Breast epithelium (tissue), 4 donors: ENCODE measurements around the gene NRDE2. TPM values are rescaled to one million over a fixed set of nuclear protein-coding genes. Genes with fewer than 3 reads are reported as not detected.

Source experiments
- DNase-seq, 2 donors: peaks; one replicate each; pipeline ENCODE4 v3.0.0-alpha.2; 2019; ENCODE audit warnings: low spot score in 2 of 2
- H3K27ac ChIP-seq, 2 donors: fragments of 200-600 bp; sonication (generic) in 1 of 2; one replicate each; pipeline ENCODE4 v1.5.1; 2016 to 2019; ENCODE audit warnings: mild to moderate bottlenecking in 1 of 2
- H3K27me3 ChIP-seq, 2 donors: fragments of 200-600 bp; sonication (generic) in 1 of 2; one replicate each; pipeline versions ENCODE4 v1.5.1 to v1.6.0; 2017 to 2019; ENCODE audit warnings: control low read depth in 1 of 2, mild to moderate bottlenecking in 1 of 2
- H3K36me3 ChIP-seq: fragments of 200-600 bp; one replicate; pipeline ENCODE4 v1.5.1; 2019
- H3K4me1 ChIP-seq, 2 donors: fragments of 200-600 bp; sonication (generic); one replicate each; pipeline ENCODE4 v1.5.1; 2016 to 2019; ENCODE audit warnings: control low read depth in 1 of 2
- H3K4me3 ChIP-seq, 3 donors: fragments of 200-600 bp; sonication (generic); 1 replicate in 2 of 3; 2 replicates in 1 of 3; pipeline ENCODE4 v1.5.1; 2016 to 2019; ENCODE audit warnings: mild to moderate bottlenecking in 3 of 3, moderate library complexity in 2 of 3
- H3K9me3 ChIP-seq, 2 donors: fragments of 200-600 bp; sonication (generic) in 1 of 2; one replicate each; pipeline ENCODE4 v1.5.1; 2016 to 2019; ENCODE audit warnings: control low read depth in 1 of 2
- CTCF ChIP-seq, 3 donors: fragments of 450-650 bp; IDR thresholded peaks; one replicate each; pipeline ENCODE4 v1.5.1; 2016 to 2017; ENCODE audit warnings: antibody characterized with exemption in 3 of 3, mild to moderate bottlenecking in 3 of 3, moderate library complexity in 3 of 3
- POLR2A ChIP-seq: fragments of 450-650 bp; IDR thresholded peaks from one replicate; pipeline ENCODE4 v1.6.1; 2016; ENCODE audit warnings: antibody characterized with exemption, mild to moderate bottlenecking, moderate library complexity
- POLR2AphosphoS5 ChIP-seq, 3 donors: sonication (generic); formaldehyde crosslinking; IDR thresholded peaks; one replicate each; pipeline ENCODE4 v1.6.1; 2017; ENCODE audit warnings: antibody characterized with exemption in 3 of 3
- intact Hi-C: fragments of 100-400 bp; cut with DNase I; formaldehyde crosslinking; loops from one replicate; pipeline ENCODE4 v1.15.1; 2023; ENCODE audit warnings: low total_unique reads
- total RNA-seq, 3 donors: library from RNA; depleted of rRNA; stranded (reverse); fragments of >200 nt; gene quantifications; one replicate each; pipeline ENCODE4 v1.1.0, GENCODE V29; 2016

Gene NRDE2
- total RNA-seq, 3 donors from 2014 or later, result 9.3 to 19.8 (median 19.7) TPM

- intact Hi-C loops, result no loop called here
- H3K36me3 ChIP-seq, result no peaks in the 10 kb centered on the region
- TF ChIP-seq POLR2A (no peak), CTCF (IDR thresholded peaks at IDR 0.05) (no peak), POLR2AphosphoS5 (IDR thresholded peaks at IDR 0.05) (no peak)
- no peaks in the 10 kb centered on the region for H3K27me3 ChIP-seq
- no peak for DNase-seq
- no peak overlapping the region for H3K27ac ChIP-seq
- H3K4me1 ChIP-seq, result peaks cover 0 to 4% of the 10 kb centered on the region in 2 donors
- no peak overlapping the region for H3K4me3 ChIP-seq
- no peaks in the 10 kb centered on the region for H3K9me3 ChIP-seq
These were observed 29.0 kb downstream of the NRDE2 start for GRCh38 chr14:90302529-90303303.

GRCh38 chr14:90301668-90302090 lies 30.1 kb downstream of the NRDE2 start:
- Histone ChIP-seq H3K27ac (peak overlapping the region in 1 of 2 donors; percentile 8), H3K4me3 (no peak overlapping the region), H3K27me3 (no peaks in the 10 kb centered on the region), H3K9me3 (no peaks in the 10 kb centered on the region), H3K4me1 (peaks cover 0 to 4% of the 10 kb centered on the region in 2 donors), H3K36me3 (no peaks in the 10 kb centered on the region)
- TF ChIP-seq CTCF (IDR thresholded peaks at IDR 0.05) (peak in 2 of 3 donors; percentile 43 to 58), POLR2AphosphoS5 (IDR thresholded peaks at IDR 0.05) (no peak)
- intact Hi-C loops, result no loop called here
- no peak for DNase-seq

GRCh38 chr14:90301122-90301521 lies 30.6 kb downstream of the NRDE2 start:
- Histone ChIP-seq H3K4me1 (peaks cover 0 to 4% of the 10 kb centered on the region in 2 donors), H3K36me3 (no peaks in the 10 kb centered on the region), H3K9me3 (no peaks in the 10 kb centered on the region), H3K27ac (peak overlapping the region in 1 of 2 donors; percentile 33), H3K4me3 (no peak overlapping the region), H3K27me3 (no peaks in the 10 kb centered on the region)
- TF ChIP-seq POLR2AphosphoS5 (IDR thresholded peaks at IDR 0.05), result no peak
- no peak for TF ChIP-seq CTCF (IDR thresholded peaks at IDR 0.05)
- TF ChIP-seq POLR2A, result no peak
- intact Hi-C loops, result no loop called here
- no peak for DNase-seq

- peaks cover 0 to 4% of the 10 kb centered on the region in 2 donors for H3K4me1 ChIP-seq
- H3K27me3 ChIP-seq, result no peaks in the 10 kb centered on the region
- no peak for DNase-seq
- no peak for TF ChIP-seq POLR2A
- TF ChIP-seq POLR2AphosphoS5 (IDR thresholded peaks at IDR 0.05), result no peak
- TF ChIP-seq CTCF (IDR thresholded peaks at IDR 0.05), result no peak
- intact Hi-C loops, result no loop called here
- no peak overlapping the region for H3K4me3 ChIP-seq
- H3K9me3 ChIP-seq, result no peaks in the 10 kb centered on the region
- H3K36me3 ChIP-seq, result no peaks in the 10 kb centered on the region
- H3K27ac ChIP-seq, result peak overlapping the region in 1 of 2 donors; percentile 33
These were observed 31.1 kb downstream of the NRDE2 start for GRCh38 chr14:90300611-90301047.

GRCh38 chr14:90299408-90299807 lies 32.3 kb downstream of the NRDE2 start:
- no peaks in the 10 kb centered on the region for H3K9me3 ChIP-seq
- no peak for TF ChIP-seq POLR2A
- TF ChIP-seq CTCF (IDR thresholded peaks at IDR 0.05), result no peak
- TF ChIP-seq POLR2AphosphoS5 (IDR thresholded peaks at IDR 0.05), result no peak
- no peaks in the 10 kb centered on the region for H3K36me3 ChIP-seq
- no peak for DNase-seq
- no peak overlapping the region for H3K27ac ChIP-seq
- intact Hi-C loops, result no loop called here
- H3K4me1 ChIP-seq, result peaks cover 0 to 4% of the 10 kb centered on the region in 2 donors
- H3K4me3 ChIP-seq, result no peak overlapping the region
- no peaks in the 10 kb centered on the region for H3K27me3 ChIP-seq
